Naive thymus-derived CD8-positive, alpha-beta T cell (primary cell): ENCODE measurements around the gene CEP70. TPM values are rescaled to one million over a fixed set of nuclear protein-coding genes. Genes with fewer than 3 reads are reported as not detected.
"Not testable (repeated sequence)": the region's sequence is repeated elsewhere in the genome, so short reads cannot be mapped to it uniquely, and the experiment has no call there.

ENCODE experiments used
- ATAC-seq, 2 donors: fragments of 150-1000 bp; cut with Tn5 transposase in 1 of 2; sonication (Bioruptor Pico), chemical (Tn5 transposase) in 1 of 2; 1 replicate in 1 of 2; 2 replicates in 1 of 2; pipeline ENCODE4 v1.10.0; 2021; ENCODE audit warnings: mild to moderate bottlenecking in 2 of 2, moderate library complexity in 2 of 2
- POLR2A ChIA-PET: fragments of 350-600 bp; sonication (Branson Sonifier 250); formaldehyde crosslinking; loops from one replicate; lab custom pipeline; 2021; ENCODE audit warnings: antibody characterized with exemption; lab: Charles Lee
- DNase-seq, 10 donors: peaks; one replicate each; pipeline versions ENCODE4 v3.0.0 to v3.0.0-alpha.2; 2020 to 2022
- H3K27ac Mint-ChIP-seq, 10 donors: one replicate each; pipeline ENCODE4 v1.8.0; 2020 to 2022; ENCODE audit warnings: mild to moderate bottlenecking in 10 of 10, mixed read lengths in 10 of 10, moderate library complexity in 4 of 10, inconsistent platforms in 1 of 10
- H3K27me3 Mint-ChIP-seq, 5 donors: one replicate each; pipeline ENCODE4 v1.8.0; 2021 to 2022; ENCODE audit warnings: mixed read lengths in 5 of 5
- H3K36me3 Mint-ChIP-seq, 3 donors: one replicate each; pipeline ENCODE4 v1.8.0; 2020 to 2022; ENCODE audit warnings: mixed read lengths in 3 of 3, mild to moderate bottlenecking in 2 of 3, inconsistent platforms in 1 of 3
- H3K4me1 Mint-ChIP-seq, 4 donors: one replicate each; pipeline ENCODE4 v1.8.0; 2021 to 2022; ENCODE audit warnings: mixed read lengths in 4 of 4
- H3K4me3 Mint-ChIP-seq, 10 donors: one replicate each; pipeline ENCODE4 v1.8.0; 2020 to 2022; ENCODE audit warnings: mild to moderate bottlenecking in 10 of 10, mixed read lengths in 10 of 10, moderate library complexity in 6 of 10, inconsistent platforms in 1 of 10
- H3K9me3 Mint-ChIP-seq, 9 donors: one replicate each; pipeline ENCODE4 v1.8.0; 2020 to 2022; ENCODE audit warnings: mixed read lengths in 9 of 9, mild to moderate bottlenecking in 3 of 9, inconsistent platforms in 1 of 9, moderate library complexity in 1 of 9
- polyA plus RNA-seq, 3 donors: library from polyadenylated mRNA; unstranded; fragments of 300-500 nt; fragmentation: Illumina TruSeq; gene quantifications; one replicate each; pipeline ENCODE4 v1.2.3, GENCODE V29; 2021
- total RNA-seq, 8 experiments: library from RNA in 2 of 8; stranded (reverse) in 2 of 8; gene quantifications; one replicate each; pipeline ENCODE4 v1.2.3 and lab custom pipeline; 2021 to 2026

CEP70 gene
- total and polyA plus RNA-seq, 5 experiments from 2014 or later: 12.3 to 37.1 (median 16.8) TPM

- POLR2A ChIA-PET: no interaction called here
- H3K9me3 Mint-ChIP-seq: peaks cover 17 to 95% (median 59%) of the 10 kb centered on the region in 9 donors
Observed at GRCh38 chr3:138549179-138549977, 44.7 kb downstream of the CEP70 start.

DNA sequence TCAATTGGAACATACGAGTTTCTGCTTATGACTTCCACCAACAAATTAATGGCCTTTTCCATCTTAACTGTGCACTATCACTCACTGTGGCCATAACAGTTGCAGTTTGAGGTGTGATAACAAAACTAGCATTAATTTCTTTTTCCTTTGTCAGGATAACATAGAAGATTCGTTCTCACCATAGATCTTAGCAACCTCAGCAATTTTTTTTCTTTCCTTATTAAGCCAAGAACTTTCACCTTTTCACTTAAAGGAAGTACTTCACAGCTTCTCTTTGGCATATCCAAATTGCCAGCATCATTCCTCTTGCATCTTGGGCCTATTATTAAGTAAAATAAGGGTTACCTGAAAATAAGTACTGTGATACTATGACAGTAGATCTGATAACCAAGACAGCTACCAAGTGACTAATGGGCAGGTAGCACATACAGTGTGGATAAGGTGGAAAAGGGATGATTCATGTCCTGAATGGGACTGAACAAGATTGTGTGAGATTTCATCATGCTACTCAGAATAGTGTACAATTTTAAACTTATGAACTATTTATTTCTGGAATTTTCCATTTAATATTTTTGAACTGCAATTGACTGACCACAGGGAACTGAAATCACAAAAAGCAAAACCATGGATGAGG, 46.6 kb downstream of the CEP70 start:
- no peak for DNase-seq
- H3K36me3 Mint-ChIP-seq: peaks cover 73 to 96% (median 89%) of the 10 kb centered on the region in 3 donors
- POLR2A ChIA-PET: no interaction called here
- no peaks in the 10 kb centered on the region for H3K27me3 Mint-ChIP-seq
- no peak for ATAC-seq
- H3K4me1 Mint-ChIP-seq: peaks cover under 1 to 4% (median 2%) of the 10 kb centered on the region in 4 donors
- no peak overlapping the region for H3K4me3 Mint-ChIP-seq
- no peak overlapping the region for H3K27ac Mint-ChIP-seq
- H3K9me3 Mint-ChIP-seq: peaks cover 12 to 92% (median 61%) of the 10 kb centered on the region in 9 donors

More at GRCh38 chr3:138549179-138549977, 44.7 kb downstream of the CEP70 start:
- no peaks in the 10 kb centered on the region for H3K27me3 Mint-ChIP-seq
- peaks cover 4 to 8% (median 7%) of the 10 kb centered on the region in 4 donors for H3K4me1 Mint-ChIP-seq
- H3K4me3 Mint-ChIP-seq: no peak overlapping the region
- ATAC-seq (no peak), DNase-seq (no peak)
- H3K36me3 Mint-ChIP-seq: peaks cover 70 to 97% (median 91%) of the 10 kb centered on the region in 3 donors
- H3K27ac Mint-ChIP-seq: no peak overlapping the region

- no peak for DNase-seq
- Mint-ChIP-seq H3K4me3 (no peak overlapping the region), H3K4me1 (no peaks in the 10 kb centered on the region), H3K36me3 (peaks cover 62 to 96% (median 93%) of the 10 kb centered on the region in 3 donors), H3K27me3 (no peaks in the 10 kb centered on the region), H3K27ac (no peak overlapping the region), H3K9me3 (peaks cover 10 to 92% (median 52%) of the 10 kb centered on the region in 9 donors)
- POLR2A ChIA-PET: no interaction called here
- no peak for ATAC-seq
Observed at GRCh38 chr3:138544546-138544945, 49.5 kb downstream of the CEP70 start.

- Mint-ChIP-seq H3K9me3 (peaks cover 10 to 90% (median 52%) of the 10 kb centered on the region in 9 donors), H3K27me3 (no peaks in the 10 kb centered on the region), H3K27ac (peak overlapping the region in 1 of 10 donors; percentile 31), H3K4me1 (no peaks in the 10 kb centered on the region), H3K36me3 (peaks cover 63 to 96% (median 93%) of the 10 kb centered on the region in 3 donors), H3K4me3 (no peak overlapping the region)
- DNase-seq (no peak), ATAC-seq (no peak)
- POLR2A ChIA-PET: no interaction called here
Observed at GRCh38 chr3:138542977-138543376, 51.1 kb downstream of the CEP70 start.

GRCh38 chr3:138539352-138539751, 54.7 kb downstream of the CEP70 start:
- DNase-seq: no peak
- Mint-ChIP-seq H3K27ac (no peak overlapping the region), H3K4me1 (no peaks in the 10 kb centered on the region), H3K27me3 (no peaks in the 10 kb centered on the region), H3K9me3 (peaks cover 2 to 55% (median 36%) of the 10 kb centered on the region in 9 donors), H3K4me3 (no peak overlapping the region), H3K36me3 (peaks cover 51 to 84% (median 73%) of the 10 kb centered on the region in 3 donors)
- ATAC-seq: no peak
- POLR2A ChIA-PET: no interaction called here

DNA sequence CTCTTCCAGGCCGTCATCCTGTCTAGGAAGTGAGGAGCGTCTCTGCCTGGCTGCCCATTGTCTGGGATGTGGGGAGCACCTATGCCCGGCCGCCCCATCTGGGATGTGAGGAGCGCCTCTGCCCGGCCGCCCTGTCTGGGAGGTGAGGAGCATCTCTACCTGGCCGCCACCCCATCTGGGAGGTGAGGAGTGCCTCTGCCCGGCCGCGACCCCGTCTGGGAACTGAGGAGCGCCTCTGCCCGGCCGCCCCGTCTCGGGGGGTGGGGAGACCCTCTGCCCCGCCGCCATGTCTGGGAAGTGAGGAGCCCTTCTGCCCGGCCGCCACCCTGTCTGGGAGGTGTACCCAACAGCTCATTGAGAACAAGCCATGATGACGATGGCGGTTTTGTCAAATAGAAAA, 72.6 kb downstream of the CEP70 start:
- H3K27me3 Mint-ChIP-seq, POLR2A ChIA-PET, H3K27ac Mint-ChIP-seq, H3K4me3 Mint-ChIP-seq, ATAC-seq, H3K4me1 Mint-ChIP-seq: not testable (repeated sequence)
- H3K36me3 Mint-ChIP-seq: peaks cover 18 to 78% (median 68%) of the 10 kb centered on the region in 3 donors
- DNase-seq: peak in 1 of 10 donors; percentile 49
- H3K9me3 Mint-ChIP-seq: peaks cover 0 to 31% (median 6%) of the 10 kb centered on the region in 9 donors

- Mint-ChIP-seq H3K4me3 (no peak overlapping the region), H3K27ac (no peak overlapping the region), H3K36me3 (peaks cover 17 to 40% (median 33%) of the 10 kb centered on the region in 3 donors), H3K4me1 (peaks cover 0 to 2% (median 0%) of the 10 kb centered on the region in 4 donors), H3K27me3 (no peaks in the 10 kb centered on the region), H3K9me3 (peaks cover 0 to 7% (median 0%) of the 10 kb centered on the region in 9 donors)
- DNase-seq (no peak), ATAC-seq (no peak)
- POLR2A ChIA-PET: no interaction called here
Observed at GRCh38 chr3:138513090-138513843, 80.8 kb downstream of the CEP70 start.

- Mint-ChIP-seq H3K27me3 (no peaks in the 10 kb centered on the region), H3K27ac (peak overlapping the region in 1 of 10 donors; percentile 53), H3K9me3 (peaks cover 0 to 2% (median 0%) of the 10 kb centered on the region in 9 donors), H3K4me1 (peaks cover 0 to 2% (median 0%) of the 10 kb centered on the region in 4 donors), H3K4me3 (no peak overlapping the region), H3K36me3 (peaks cover 14 to 35% (median 30%) of the 10 kb centered on the region in 3 donors)
- DNase-seq (no peak), ATAC-seq (no peak)
- POLR2A ChIA-PET: no interaction called here
Observed at GRCh38 chr3:138511945-138512344, 82.1 kb downstream of the CEP70 start.

- H3K4me1 Mint-ChIP-seq: peaks cover 0 to 2% (median 0%) of the 10 kb centered on the region in 4 donors
- no peak overlapping the region for H3K27ac Mint-ChIP-seq
Observed at GRCh38 chr3:138509586-138509985, 84.5 kb downstream of the CEP70 start.

DNA sequence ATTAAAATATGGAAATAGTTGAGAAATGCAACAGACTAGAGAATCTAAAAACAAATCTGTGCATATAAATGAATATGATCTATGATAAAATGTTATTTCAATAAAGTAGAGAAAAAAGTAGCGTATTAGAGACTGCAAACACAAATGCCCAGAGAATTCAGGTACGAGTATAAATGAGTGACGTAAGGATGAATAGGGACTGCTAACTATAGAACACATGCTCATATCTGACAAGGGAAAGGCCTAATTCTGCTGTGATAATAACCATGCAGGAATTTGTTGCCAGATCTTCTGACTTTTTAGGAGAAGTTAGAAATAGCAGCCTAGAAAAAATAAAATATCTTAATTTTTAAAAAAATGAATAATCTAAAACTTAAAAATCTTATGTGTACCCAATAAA, 86.5 kb downstream of the CEP70 start:
- DNase-seq (no peak), ATAC-seq (no peak)
- Mint-ChIP-seq H3K36me3 (peaks cover 11 to 53% (median 39%) of the 10 kb centered on the region in 3 donors), H3K27ac (no peak overlapping the region), H3K4me3 (no peak overlapping the region), H3K4me1 (peaks cover 0 to 2% (median 0%) of the 10 kb centered on the region in 4 donors), H3K9me3 (no peaks in the 10 kb centered on the region), H3K27me3 (no peaks in the 10 kb centered on the region)
- POLR2A ChIA-PET: no interaction called here

More at GRCh38 chr3:138509586-138509985, 84.5 kb downstream of the CEP70 start:
- Mint-ChIP-seq H3K36me3 (peaks cover 9 to 42% (median 22%) of the 10 kb centered on the region in 3 donors), H3K9me3 (no peaks in the 10 kb centered on the region), H3K27me3 (no peaks in the 10 kb centered on the region), H3K4me3 (no peak overlapping the region)
- no peak for ATAC-seq
- POLR2A ChIA-PET: no interaction called here
- no peak for DNase-seq

DNA sequence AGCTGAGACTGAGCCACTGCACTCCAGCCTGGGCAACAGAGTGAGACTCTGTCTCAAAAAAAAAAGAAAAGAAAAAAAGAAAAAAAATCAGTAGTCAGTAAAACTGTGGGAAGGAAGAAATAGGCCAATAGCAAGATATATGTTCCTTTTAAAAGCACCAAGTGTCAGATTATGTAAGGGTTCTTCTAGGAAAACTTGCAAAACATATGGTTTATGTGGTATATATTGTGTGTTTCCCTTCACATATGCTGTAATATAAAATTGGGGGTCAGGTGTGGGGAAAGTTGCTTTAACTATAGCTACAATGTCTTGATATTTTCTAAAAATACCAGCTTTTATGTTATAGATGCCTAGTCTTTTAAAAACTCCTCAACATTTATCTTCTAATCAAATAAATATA, 95.1 kb downstream of the CEP70 start:
- H3K4me1 Mint-ChIP-seq: no peaks in the 10 kb centered on the region
- no peak overlapping the region for H3K27ac Mint-ChIP-seq
- H3K36me3 Mint-ChIP-seq: peaks cover 16 to 71% (median 58%) of the 10 kb centered on the region in 3 donors
- H3K9me3 Mint-ChIP-seq: peaks cover 0 to 2% (median 0%) of the 10 kb centered on the region in 9 donors
- DNase-seq (no peak), ATAC-seq (no peak)
- POLR2A ChIA-PET: no interaction called here
- H3K4me3 Mint-ChIP-seq: no peak overlapping the region
- no peaks in the 10 kb centered on the region for H3K27me3 Mint-ChIP-seq

GRCh38 chr3:138497851-138498250, 96.2 kb downstream of the CEP70 start:
- H3K27ac Mint-ChIP-seq: no peak overlapping the region
- no peaks in the 10 kb centered on the region for H3K27me3 Mint-ChIP-seq
- H3K4me1 Mint-ChIP-seq: no peaks in the 10 kb centered on the region
- peaks cover 0 to 9% (median 3%) of the 10 kb centered on the region in 9 donors for H3K9me3 Mint-ChIP-seq
- POLR2A ChIA-PET: no interaction called here
- no peak for ATAC-seq
- peaks cover 23 to 74% (median 57%) of the 10 kb centered on the region in 3 donors for H3K36me3 Mint-ChIP-seq
- DNase-seq: no peak
- H3K4me3 Mint-ChIP-seq: no peak overlapping the region
